ENCODE results near the gene MSANTD1. TPM values are rescaled to one million over a fixed set of nuclear protein-coding genes. Genes with fewer than 3 reads are reported as not detected.

The MSANTD1 gene
- total and polyA plus RNA-seq, 10 of the 15 experiments (the other 5 are each of a cell fraction or from before 2014, with no cell fraction given) = 0.07 to 0.87 (median 0.22) TPM; not detected in 2

DNA sequence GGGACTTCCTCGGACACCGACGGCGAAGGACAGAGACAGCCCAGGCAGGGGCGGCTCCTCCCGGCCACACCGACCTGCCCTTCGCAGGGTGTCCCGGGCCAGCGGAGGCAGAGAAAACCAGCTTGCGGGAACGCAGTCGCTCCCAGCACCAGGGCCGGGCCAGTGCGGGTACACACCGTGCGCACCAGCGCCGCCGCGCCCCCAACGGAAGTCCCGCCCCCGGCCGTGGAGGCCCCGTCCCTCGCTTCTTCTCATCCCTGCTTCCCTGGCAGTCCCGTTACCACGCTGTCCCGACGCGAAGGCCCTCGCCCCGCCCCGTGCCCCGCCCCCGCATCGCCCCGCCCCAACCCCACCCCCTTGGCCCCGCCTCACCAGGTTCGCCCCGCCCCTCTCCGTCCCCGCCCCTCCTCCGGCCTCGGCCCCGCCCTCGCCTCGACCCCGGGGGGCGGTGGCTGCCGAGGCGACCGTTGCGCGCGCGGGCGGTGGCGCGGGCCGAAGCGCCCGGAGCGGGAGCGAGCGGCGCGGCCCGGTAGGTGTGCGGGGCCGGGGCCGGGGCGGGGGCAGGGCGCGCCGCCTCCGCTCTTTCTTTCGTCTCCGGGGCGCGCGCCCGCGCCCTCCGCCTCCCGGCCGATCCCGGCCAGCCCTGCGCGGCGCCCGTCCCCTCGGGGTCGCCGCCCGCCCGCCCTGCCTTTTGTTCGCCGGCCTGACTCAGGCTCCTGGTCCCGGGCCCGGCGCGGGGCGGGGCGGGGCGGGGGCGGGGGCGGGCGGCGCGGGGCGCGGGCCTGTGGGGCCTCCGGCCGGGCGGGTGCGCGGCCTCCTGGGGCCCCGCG, 43.8 kb downstream of the MSANTD1 start, which contains the start of gene RGS12:
Gene RGS12, plus strand, starts transcription at position 451 of the 830 bp plus-strand sequence. CDS start 23,150 bp downstream, outside the sequence.
- Histone ChIP-seq H3K36me3 (ENCODE audit: control insufficient read depth in 2 of 2, insufficient read depth in 2 of 2, low read length in 1 of 2) (no peaks in the 10 kb centered on the region), H3K27ac (ENCODE audit: control insufficient read depth, insufficient read depth) (no peak within 1 kb of the TSS), H3K4me1 (ENCODE audit: control insufficient read depth, insufficient read depth, low read length) (peaks cover 11% of the 10 kb centered on the region; the same call in 1 of the 2 replicates), H3K4me2 (ENCODE audit: control insufficient read depth, insufficient read depth) (peak within 1 kb of the TSS; percentile 100), H3K4me3 (peak within 1 kb of the TSS; percentile 85), H3K9ac (ENCODE audit: control insufficient read depth, insufficient read depth, low read length) (peak within 1 kb of the TSS; percentile 39; the same call in 1 of the 2 replicates), H3K79me2 (ENCODE audit: control insufficient read depth, insufficient read depth, low read length) (no peaks in the 10 kb centered on the region), H3K9me3 (replicated peaks; ENCODE audit: control insufficient read depth, insufficient read depth, low read length) (no peaks in the 10 kb centered on the region; the same call in 2 of the 3 replicates), H4K20me1 (ENCODE audit: control insufficient read depth, insufficient read depth) (no peaks in the 10 kb centered on the region), H2AFZ (ENCODE audit: control insufficient read depth, low read depth, low read length) (peak within 1 kb of the TSS; percentile 66), H3K27me3 (replicated peaks in 1 of 2; ENCODE audit: control insufficient read depth in 2 of 2, insufficient read depth in 2 of 2, low read length in 1 of 2) (peaks cover 2 to 7% of the 10 kb centered on the region in 2 experiments; a peak in 2 of 4 replicates)
- WGBS (ENCODE audit: insufficient coverage, insufficient replicate concordance, low lambda C conversion rate, missing lambda C conversion rate) = 0% methylated on average over 17 of the region's 121 CpGs
- in situ Hi-C loops (cut with MboI) = no loop called here
- CTCF ChIA-PET = interaction anchor here (0.6 to 1.0 kb wide), 2 partner anchors 9 to 187 kb away, joined by 3 read pairs; no protein-coding TSS in a partner anchor
- ATAC-seq (peak; percentile 89), DNase-seq (ENCODE audit: low read depth, low spot score) (peak; percentile 25), FAIRE-seq (no peak)
- POLR2A ChIA-PET = interaction anchor here (0.6 kb wide), 1 partner anchor 1354 kb away, joined by 7 read pairs; no protein-coding TSS in a partner anchor
- SMC1A ChIA-PET (ENCODE audit: uncharacterized antibody, unreplicated experiment) = interaction anchor here (1.9 kb wide), 1 partner anchor 9 kb away, joined by 4 read pairs; no protein-coding TSS in a partner anchor
- BruUV-seq (replicated peaks) = no TSS peak
- RAD21 ChIA-PET (ENCODE audit: unreplicated experiment) = no interaction called here
- intact Hi-C loops (cut with micrococcal nuclease; ENCODE audit: unreplicated experiment) = no loop called here
- TF ChIP-seq CREB1 (IDR thresholded peaks at IDR 0.05; ENCODE audit: low read depth) (peak; percentile 22; the same call in 1 of the 2 replicates), MTA3 (IDR thresholded peaks at IDR 0.05; ENCODE audit: borderline replicate concordance, low read length) (no peak), SIX5 (IDR thresholded peaks at IDR 0.05; ENCODE audit: low read depth, low read length, severe bottlenecking) (no peak), DPF2 (IDR thresholded peaks at IDR 0.05) (peak; percentile 68), SKIL (IDR thresholded peaks at IDR 0.05; ENCODE audit: low read depth, poor library complexity, severe bottlenecking) (no peak), IKZF2 (IDR thresholded peaks at IDR 0.05) (peak in 1 of 2 experiments; percentile 24; a peak in 1 of 4 replicates), EGR1 (IDR thresholded peaks at IDR 0.05; ENCODE audit: borderline replicate concordance in 1 of 2, low read depth in 2 of 2, low read length in 2 of 2) (peak in 1 of 2 experiments; percentile 12; a peak in 1 of 3 replicates), STAT1 (conservative IDR thresholded peaks at IDR 0.05) (no peak), EED (IDR thresholded peaks at IDR 0.05; ENCODE audit: low read depth) (no peak), CHD2 (IDR thresholded peaks at IDR 0.05; ENCODE audit: borderline replicate concordance, low read depth, low read length) (0 out of 2 replicates have a peak, but pooled peaks have one; percentile 18), SRF (IDR thresholded peaks at IDR 0.05; ENCODE audit: low read depth in 2 of 2, low read length in 2 of 2) (no peak), SMC3 (IDR thresholded peaks at IDR 0.05; ENCODE audit: borderline replicate concordance, low read length) (no peak), SUZ12 (IDR thresholded peaks at IDR 0.05; ENCODE audit: unreplicated experiment) (peak; percentile 3), GATAD2B (conservative IDR thresholded peaks at IDR 0.05; ENCODE audit: low read depth) (0 out of 2 replicates have a peak, but pooled peaks have one; percentile 69)
- TF ChIP-seq, protein P1, sequence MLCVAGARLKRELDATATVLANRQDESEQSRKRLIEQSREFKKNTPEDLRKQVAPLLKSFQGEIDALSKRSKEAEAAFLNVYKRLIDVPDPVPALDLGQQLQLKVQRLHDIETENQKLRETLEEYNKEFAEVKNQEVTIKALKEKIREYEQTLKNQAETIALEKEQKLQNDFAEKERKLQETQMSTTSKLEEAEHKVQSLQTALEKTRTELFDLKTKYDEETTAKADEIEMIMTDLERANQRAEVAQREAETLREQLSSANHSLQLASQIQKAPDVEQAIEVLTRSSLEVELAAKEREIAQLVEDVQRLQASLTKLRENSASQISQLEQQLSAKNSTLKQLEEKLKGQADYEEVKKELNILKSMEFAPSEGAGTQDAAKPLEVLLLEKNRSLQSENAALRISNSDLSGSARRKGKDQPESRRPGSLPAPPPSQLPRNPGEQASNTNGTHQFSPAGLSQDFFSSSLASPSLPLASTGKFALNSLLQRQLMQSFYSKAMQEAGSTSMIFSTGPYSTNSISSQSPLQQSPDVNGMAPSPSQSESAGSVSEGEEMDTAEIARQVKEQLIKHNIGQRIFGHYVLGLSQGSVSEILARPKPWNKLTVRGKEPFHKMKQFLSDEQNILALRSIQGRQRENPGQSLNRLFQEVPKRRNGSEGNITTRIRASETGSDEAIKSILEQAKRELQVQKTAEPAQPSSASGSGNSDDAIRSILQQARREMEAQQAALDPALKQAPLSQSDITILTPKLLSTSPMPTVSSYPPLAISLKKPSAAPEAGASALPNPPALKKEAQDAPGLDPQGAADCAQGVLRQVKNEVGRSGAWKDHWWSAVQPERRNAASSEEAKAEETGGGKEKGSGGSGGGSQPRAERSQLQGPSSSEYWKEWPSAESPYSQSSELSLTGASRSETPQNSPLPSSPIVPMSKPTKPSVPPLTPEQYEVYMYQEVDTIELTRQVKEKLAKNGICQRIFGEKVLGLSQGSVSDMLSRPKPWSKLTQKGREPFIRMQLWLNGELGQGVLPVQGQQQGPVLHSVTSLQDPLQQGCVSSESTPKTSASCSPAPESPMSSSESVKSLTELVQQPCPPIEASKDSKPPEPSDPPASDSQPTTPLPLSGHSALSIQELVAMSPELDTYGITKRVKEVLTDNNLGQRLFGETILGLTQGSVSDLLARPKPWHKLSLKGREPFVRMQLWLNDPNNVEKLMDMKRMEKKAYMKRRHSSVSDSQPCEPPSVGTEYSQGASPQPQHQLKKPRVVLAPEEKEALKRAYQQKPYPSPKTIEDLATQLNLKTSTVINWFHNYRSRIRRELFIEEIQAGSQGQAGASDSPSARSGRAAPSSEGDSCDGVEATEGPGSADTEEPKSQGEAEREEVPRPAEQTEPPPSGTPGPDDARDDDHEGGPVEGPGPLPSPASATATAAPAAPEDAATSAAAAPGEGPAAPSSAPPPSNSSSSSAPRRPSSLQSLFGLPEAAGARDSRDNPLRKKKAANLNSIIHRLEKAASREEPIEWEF (IDR thresholded peaks at IDR 0.05; ENCODE audit: insufficient replicate concordance, low read depth, low read length) = no peak
